GM21825 (cell line): ENCODE data around the gene TRUB2.

ENCODE experiments used
- ATAC-seq: cut with Tn5 transposase; IDR thresholded peaks from one replicate; pipeline ENCODE4 v1.9.1; 2021; ENCODE audit warnings: mild to moderate bottlenecking, moderate library complexity; ENCODE audit not compliant: unreplicated experiment

The TRUB2 gene

GRCh38 chr9:128274245-128274644, 48.0 kb downstream of the TRUB2 start:
- no peak for ATAC-seq

- ATAC-seq: no peak
Observed at GRCh38 chr9:128271512-128271911, 50.7 kb downstream of the TRUB2 start.

GRCh38 chr9:128271112-128271511, 51.1 kb downstream of the TRUB2 start:
- ATAC-seq: no peak

GRCh38 chr9:128266868-128267590, 55.2 kb downstream of the TRUB2 start:
- ATAC-seq: no peak

- no peak for ATAC-seq
Observed at GRCh38 chr9:128265348-128265847, 56.8 kb downstream of the TRUB2 start.

- no peak for ATAC-seq
Observed at GRCh38 chr9:128262687-128263086, 59.6 kb downstream of the TRUB2 start.

- no peak for ATAC-seq
Observed at GRCh38 chr9:128260340-128260739, 61.9 kb downstream of the TRUB2 start.

- no peak for ATAC-seq
Observed at GRCh38 chr9:128259156-128259555, 63.1 kb downstream of the TRUB2 start.

- ATAC-seq: no peak
Observed at GRCh38 chr9:128258326-128258725, 63.9 kb downstream of the TRUB2 start.

GRCh38 chr9:128257907-128258306, 64.3 kb downstream of the TRUB2 start:
- no peak for ATAC-seq

- ATAC-seq: no peak
Observed at GRCh38 chr9:128257086-128257825, 65.0 kb downstream of the TRUB2 start.
